ENCODE results near the gene SF3A1. TPM values are rescaled to one million over a fixed set of nuclear protein-coding genes. Genes with fewer than 3 reads are reported as not detected.
A peak's percentile ranks its signal among the peaks of the same experiment; 100 is the strongest.

Gene SF3A1
- total and polyA plus RNA-seq, 11 donors: 11.4 to 142 (median 77.4) TPM

GRCh38 chr22:30390974-30391691 lies 34.4 kb upstream of the SF3A1 start:
- no peaks in the 10 kb centered on the region for H3K9me3 ChIP-seq
- TF ChIP-seq POLR2A (IDR thresholded peaks at IDR 0.05): no peak
- TF ChIP-seq CTCF (IDR thresholded peaks at IDR 0.05): peak; percentile 42 to 76 (median 61)
- H3K4me1 ChIP-seq: peaks cover 0 to 12% (median 7%) of the 10 kb centered on the region in 12 donors
- WGBS, 4 donors: 70 to 91% (median 72%) methylated on average over 4 to 5 of the region's 5 CpGs
- no peak overlapping the region for H3K4me3 ChIP-seq
- DNase-seq (peak; percentile 34 to 75 (median 54)), ATAC-seq (peak in 2 of 4 donors; percentile 40 to 45)
- no peak overlapping the region for H3K27ac ChIP-seq
- H3K27me3 ChIP-seq: peaks cover 0 to 22% (median 7%) of the 10 kb centered on the region in 9 donors
- no peaks in the 10 kb centered on the region for H3K36me3 ChIP-seq
- intact Hi-C loops (cut with DNase I): loop anchor here in 9 of 10 donors (1.0 to 10.0 kb wide), 8 partner anchors 91 to 366 kb away; no protein-coding TSS in a partner anchor

- Histone ChIP-seq H3K36me3 (peaks cover 0 to 16% (median 0%) of the 10 kb centered on the region in 9 donors), H3K9me3 (no peaks in the 10 kb centered on the region), H3K27me3 (no peaks in the 10 kb centered on the region), H3K4me1 (peaks cover 0 to 24% (median 9%) of the 10 kb centered on the region in 12 donors), H3K27ac (peak within 1 kb of the TSS in 10 of 12 donors; percentile 53 to 85 (median 67)), H3K4me3 (peak within 1 kb of the TSS; percentile 11 to 88 (median 62))
- TF ChIP-seq CTCF (IDR thresholded peaks at IDR 0.05): peak; percentile 81 to 99 (median 94)
- TF ChIP-seq POLR2A (IDR thresholded peaks at IDR 0.05): no peak
- intact Hi-C loops (cut with DNase I): loop anchor here (1.0 to 5.0 kb wide), 12 partner anchors 30 to 280 kb away; partner anchors contain the start of genes CASTOR1 (in 3 of the 10), TBC1D10A (in 2 of the 10), CCDC157 (in 1 of the 10) and SF3A1 (in 1 of the 10)
- DNase-seq (peak; percentile 78 to 92 (median 85)), ATAC-seq (peak; percentile 68 to 94 (median 92))
- 1 to 5% (median 3%) methylated on average over 40 to 95 of the region's 95 CpGs for WGBS, 4 donors
Observed at GRCh38 chr22:30386960-30387827, 30.5 kb upstream of the SF3A1 start, which contains the start of gene RNF215. Gene RNF215, minus strand, starts transcription at chr22:30387411. Its CDS starts 98 bp downstream, at chr22:30387313.

GRCh38 chr22:30386608-30386959 lies 29.9 kb upstream of the SF3A1 start:
- Histone ChIP-seq H3K27ac (peak overlapping the region in 10 of 12 donors; percentile 53 to 85 (median 67)), H3K36me3 (peaks cover 0 to 21% (median 0%) of the 10 kb centered on the region in 9 donors), H3K9me3 (no peaks in the 10 kb centered on the region), H3K4me1 (peaks cover 0 to 24% (median 9%) of the 10 kb centered on the region in 12 donors), H3K27me3 (no peaks in the 10 kb centered on the region), H3K4me3 (peak overlapping the region; percentile 11 to 88 (median 62))
- WGBS, 4 donors: 18 to 34% (median 29%) methylated on average over 7 to 10 of the region's 10 CpGs
- ATAC-seq (no peak), DNase-seq (peak in 1 of 5 donors; percentile 35)
- intact Hi-C loops (cut with DNase I): loop anchor here (2.0 to 5.0 kb wide), 8 partner anchors 30 to 279 kb away; partner anchors contain the start of genes CASTOR1 (in 3 of the 10), TBC1D10A (in 2 of the 10), CCDC157 (in 1 of the 10) and SF3A1 (in 1 of the 10)
- TF ChIP-seq POLR2A (IDR thresholded peaks at IDR 0.05) (no peak), CTCF (IDR thresholded peaks at IDR 0.05) (no peak)

Data from heart left ventricle (tissue), 16 donors.